Type B pancreatic cell (in vitro differentiated cells): ENCODE results near the gene CDX1. TPM values are rescaled to one million over a fixed set of nuclear protein-coding genes. Genes with fewer than 3 reads are reported as not detected.

Source experiments
- DNase-seq: peaks from one replicate; pipeline ENCODE4 v3.0.0; 2021; ENCODE audit warnings: mixed read lengths; ENCODE audit not compliant: unreplicated experiment; ENCODE audit errors: extremely low spot score
- H3K27ac Mint-ChIP-seq: 2 replicates; pipeline ENCODE4 v1.8.0; 2021; ENCODE audit warnings: mild to moderate bottlenecking, mixed read lengths
- H3K27me3 Mint-ChIP-seq: 2 replicates; pipeline ENCODE4 v1.8.0; 2021; ENCODE audit warnings: mixed read lengths
- H3K36me3 Mint-ChIP-seq: 2 replicates; pipeline ENCODE4 v1.8.0; 2021; ENCODE audit warnings: mixed read lengths
- H3K4me1 Mint-ChIP-seq: one replicate; pipeline ENCODE4 v1.8.0; 2021; ENCODE audit warnings: mixed read lengths; ENCODE audit not compliant: unreplicated experiment
- H3K4me3 Mint-ChIP-seq: 2 replicates; pipeline ENCODE4 v1.8.0; 2021; ENCODE audit warnings: mild to moderate bottlenecking, mixed read lengths
- H3K9me3 Mint-ChIP-seq: 2 replicates; pipeline ENCODE4 v1.8.0; 2021; ENCODE audit warnings: mixed read lengths
- total RNA-seq: library from RNA; stranded (reverse); gene quantifications from 2 replicates; pipeline ENCODE4 v1.2.1, GENCODE V29; 2021; ENCODE audit warnings: low replicate concordance
- TF ChIP-seq, protein P1 (sequence below): fragments of 200-600 bp; sonication (generic); conservative IDR thresholded peaks from 2 replicates; pipeline ENCODE4 v1.5.0; 2021; ENCODE audit warnings: antibody characterized with exemption, mild to moderate bottlenecking

The CDX1 gene
- total RNA-seq, 1 donor from 2014 or later = 5.0 TPM

DNA sequence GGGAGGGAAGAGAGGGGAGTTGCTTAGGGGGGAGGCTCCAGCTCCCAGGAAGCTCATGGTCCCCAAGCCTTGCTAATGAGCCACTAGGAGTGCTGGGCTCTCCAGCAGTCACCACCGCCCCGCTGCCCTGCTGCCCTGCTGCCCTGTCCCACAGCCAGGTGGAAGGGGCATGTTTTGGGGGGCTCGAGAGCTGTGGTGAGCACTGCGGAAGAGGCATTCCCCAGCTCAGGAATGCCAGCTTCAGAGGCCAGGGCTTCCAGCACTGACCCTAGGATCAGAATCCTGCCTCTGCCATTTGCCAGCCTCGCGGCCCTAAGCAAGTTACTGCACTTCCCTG, 40.2 kb downstream of the CDX1 start:
- Mint-ChIP-seq H3K9me3 (no peaks in the 10 kb centered on the region), H3K36me3 (no peaks in the 10 kb centered on the region), H3K4me1 (peaks cover 11% of the 10 kb centered on the region), H3K27me3 (no peaks in the 10 kb centered on the region), H3K27ac (no peak overlapping the region), H3K4me3 (no peak overlapping the region)
- TF ChIP-seq, protein P1, sequence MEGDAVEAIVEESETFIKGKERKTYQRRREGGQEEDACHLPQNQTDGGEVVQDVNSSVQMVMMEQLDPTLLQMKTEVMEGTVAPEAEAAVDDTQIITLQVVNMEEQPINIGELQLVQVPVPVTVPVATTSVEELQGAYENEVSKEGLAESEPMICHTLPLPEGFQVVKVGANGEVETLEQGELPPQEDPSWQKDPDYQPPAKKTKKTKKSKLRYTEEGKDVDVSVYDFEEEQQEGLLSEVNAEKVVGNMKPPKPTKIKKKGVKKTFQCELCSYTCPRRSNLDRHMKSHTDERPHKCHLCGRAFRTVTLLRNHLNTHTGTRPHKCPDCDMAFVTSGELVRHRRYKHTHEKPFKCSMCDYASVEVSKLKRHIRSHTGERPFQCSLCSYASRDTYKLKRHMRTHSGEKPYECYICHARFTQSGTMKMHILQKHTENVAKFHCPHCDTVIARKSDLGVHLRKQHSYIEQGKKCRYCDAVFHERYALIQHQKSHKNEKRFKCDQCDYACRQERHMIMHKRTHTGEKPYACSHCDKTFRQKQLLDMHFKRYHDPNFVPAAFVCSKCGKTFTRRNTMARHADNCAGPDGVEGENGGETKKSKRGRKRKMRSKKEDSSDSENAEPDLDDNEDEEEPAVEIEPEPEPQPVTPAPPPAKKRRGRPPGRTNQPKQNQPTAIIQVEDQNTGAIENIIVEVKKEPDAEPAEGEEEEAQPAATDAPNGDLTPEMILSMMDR = no peak
- DNase-seq = no peak

DNA sequence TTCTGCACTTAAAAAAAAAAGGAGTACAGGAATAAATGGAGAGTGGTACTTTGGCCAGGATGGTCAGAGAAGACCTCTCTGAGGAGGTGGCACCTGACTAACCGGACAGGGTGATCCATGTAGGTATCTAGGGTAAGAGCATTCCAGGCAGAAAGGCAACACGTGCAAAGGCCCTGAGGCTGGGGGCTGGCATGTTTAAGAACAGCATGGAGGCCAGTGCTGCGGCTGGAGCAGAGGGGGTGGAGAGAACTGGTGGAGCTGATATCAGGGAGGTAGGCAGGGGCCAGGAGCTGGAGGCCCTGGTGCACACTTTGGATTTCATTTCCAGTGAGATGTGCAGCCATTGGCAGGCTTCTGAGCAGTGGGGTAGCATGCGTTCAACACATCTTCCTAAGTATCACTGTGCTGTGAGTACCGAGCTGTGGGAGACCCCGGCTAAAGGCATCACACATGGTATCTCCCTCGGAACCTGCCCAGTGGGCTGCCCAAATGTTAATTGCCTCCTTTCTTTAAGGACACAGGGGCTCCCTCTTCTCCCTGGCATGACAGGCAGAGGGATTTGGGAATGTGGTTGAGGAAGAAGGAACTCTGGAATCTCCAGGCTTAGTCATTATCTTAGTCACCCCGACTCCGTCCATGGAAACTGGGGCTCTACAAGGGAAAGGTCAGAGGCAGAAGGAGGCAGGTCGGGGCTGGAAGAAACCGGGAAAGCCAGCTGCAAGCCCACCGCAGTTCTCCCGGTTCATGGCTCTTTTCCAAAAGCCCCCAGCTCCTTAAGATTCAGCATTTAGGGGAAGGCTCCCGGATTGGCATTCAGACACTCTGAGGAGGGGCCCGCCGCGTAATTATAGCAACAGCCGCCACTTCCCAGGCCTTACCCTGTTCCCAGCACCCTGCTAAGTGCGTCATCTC, 41.9 kb downstream of the CDX1 start:
- DNase-seq = no peak
- Mint-ChIP-seq H3K36me3 (no peaks in the 10 kb centered on the region), H3K27ac (no peak overlapping the region), H3K4me1 (peaks cover 18% of the 10 kb centered on the region), H3K9me3 (no peaks in the 10 kb centered on the region), H3K4me3 (no peak overlapping the region), H3K27me3 (no peaks in the 10 kb centered on the region)
- TF ChIP-seq, protein P1 = no peak

DNA sequence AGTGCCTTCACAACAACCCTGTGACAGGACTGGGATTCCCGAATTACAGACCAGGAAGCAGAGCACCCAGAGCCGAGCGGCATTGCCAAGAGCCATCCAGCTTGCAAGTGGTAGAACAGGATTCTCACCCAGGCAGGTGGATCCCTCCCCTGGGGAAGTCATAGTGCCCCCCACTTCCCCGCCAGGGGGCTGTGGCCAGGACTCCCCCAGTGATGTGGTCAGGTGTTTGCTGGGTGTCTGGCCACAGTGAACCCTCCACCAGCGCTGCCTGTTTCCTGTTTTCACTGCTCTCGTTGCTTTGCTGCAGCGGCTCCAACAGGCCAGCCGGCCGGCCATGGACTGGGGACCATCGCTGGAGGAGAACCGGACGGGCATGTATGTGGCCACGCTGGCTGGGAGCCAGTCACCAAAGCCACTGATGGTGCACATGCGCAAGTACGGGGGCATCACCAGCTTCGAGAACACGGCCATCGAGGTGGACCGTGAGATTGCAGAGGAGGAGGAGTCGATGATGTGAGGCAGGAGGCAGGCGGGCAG, 42.6 kb downstream of the CDX1 start:
- H3K4me3 Mint-ChIP-seq = no peak overlapping the region
- TF ChIP-seq, protein P1 = no peak
- H3K27me3 Mint-ChIP-seq = no peaks in the 10 kb centered on the region
- H3K4me1 Mint-ChIP-seq = peaks cover 24% of the 10 kb centered on the region
- H3K36me3 Mint-ChIP-seq = no peaks in the 10 kb centered on the region
- H3K9me3 Mint-ChIP-seq = no peaks in the 10 kb centered on the region
- no peak overlapping the region for H3K27ac Mint-ChIP-seq
- DNase-seq = no peak

DNA sequence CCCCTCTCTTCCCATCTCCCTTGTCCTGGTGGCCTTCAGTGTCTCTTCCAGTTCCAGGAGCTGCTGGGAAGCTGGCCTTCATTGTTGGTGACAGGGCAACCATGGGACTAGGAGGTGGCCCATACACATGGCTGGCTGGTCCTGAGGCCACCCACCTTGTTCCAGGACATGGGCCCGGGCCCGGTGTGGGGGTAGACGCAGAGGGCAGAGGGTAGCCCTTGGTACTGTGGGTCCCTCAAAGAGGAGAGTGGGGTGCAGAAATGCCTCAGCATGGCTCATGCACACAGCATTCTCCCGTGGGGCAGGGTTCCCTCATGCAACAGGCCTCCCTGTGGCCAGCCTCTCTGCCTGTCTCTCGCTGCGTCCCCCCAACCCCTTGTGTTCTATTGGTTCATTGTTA, 44.1 kb downstream of the CDX1 start:
- TF ChIP-seq, protein P1 = no peak
- Mint-ChIP-seq H3K27ac (no peak overlapping the region), H3K27me3 (no peaks in the 10 kb centered on the region), H3K9me3 (no peaks in the 10 kb centered on the region), H3K4me3 (no peak overlapping the region), H3K4me1 (peaks cover 29% of the 10 kb centered on the region), H3K36me3 (no peaks in the 10 kb centered on the region)
- DNase-seq = no peak

GRCh38 chr5:150211156-150212030, 44.8 kb downstream of the CDX1 start:
- Mint-ChIP-seq H3K27ac (no peak overlapping the region), H3K4me3 (no peak overlapping the region), H3K4me1 (peaks cover 35% of the 10 kb centered on the region), H3K9me3 (no peaks in the 10 kb centered on the region), H3K36me3 (no peaks in the 10 kb centered on the region), H3K27me3 (no peaks in the 10 kb centered on the region)
- TF ChIP-seq, protein P1 = no peak
- DNase-seq = no peak
